Hepatocyte (in vitro differentiated cells): Measurements from ENCODE around the gene SLC30A1. TPM values are rescaled to one million over a fixed set of nuclear protein-coding genes. Genes with fewer than 3 reads are reported as not detected.

Experiments used
- DNase-seq: peaks from one replicate; pipeline ENCODE4 v3.0.0-alpha.2; 2016; ENCODE audit warnings: low spot score
- H2AFZ ChIP-seq: fragments of 200-600 bp; sonication (generic); 2 replicates; pipeline ENCODE4 v1.6.0; 2016; ENCODE audit warnings: antibody characterized with exemption, mild to moderate bottlenecking
- H3K27ac ChIP-seq: fragments of 200-600 bp; sonication (generic); 2 replicates; pipeline ENCODE4 v1.5.1; 2016; ENCODE audit warnings: mild to moderate bottlenecking
- H3K27me3 ChIP-seq: fragments of 200-600 bp; sonication (generic); 2 replicates; pipeline ENCODE4 v1.6.1; 2016
- H3K36me3 ChIP-seq: fragments of 200-600 bp; sonication (generic); replicated peaks from 2 replicates; pipeline ENCODE4 v1.5.1; 2016; ENCODE audit warnings: low read depth; ENCODE audit not compliant: insufficient read depth
- H3K4me1 ChIP-seq: fragments of 200-600 bp; sonication (generic); 2 replicates; pipeline ENCODE4 v1.5.1; 2016; ENCODE audit warnings: mild to moderate bottlenecking, moderate library complexity; ENCODE audit not compliant: insufficient read depth
- H3K4me2 ChIP-seq: fragments of 200-600 bp; sonication (generic); 2 replicates; pipeline ENCODE4 v1.6.0; 2016
- H3K4me3 ChIP-seq: fragments of 200-600 bp; sonication (generic); 2 replicates; pipeline ENCODE4 v1.5.1; 2016; ENCODE audit warnings: mild to moderate bottlenecking
- H3K79me2 ChIP-seq: fragments of 200-600 bp; sonication (generic); 2 replicates; pipeline ENCODE4 v1.6.0; 2017; ENCODE audit warnings: mild to moderate bottlenecking
- H3K9me2 ChIP-seq: fragments of 200-600 bp; sonication (generic); replicated peaks from 2 replicates; pipeline ENCODE4 v1.6.0; 2017; ENCODE audit warnings: mild to moderate bottlenecking; ENCODE audit not compliant: insufficient read depth
- H3K9me3 ChIP-seq: fragments of 200-600 bp; sonication (generic); 2 replicates; pipeline ENCODE4 v1.5.1; 2016; ENCODE audit warnings: low read depth, mild to moderate bottlenecking
- H4K20me1 ChIP-seq: fragments of 200-600 bp; sonication (generic); 2 replicates; pipeline ENCODE4 v1.6.0; 2016; ENCODE audit warnings: mild to moderate bottlenecking; ENCODE audit not compliant: insufficient read depth, poor library complexity, severe bottlenecking
- EZH2 ChIP-seq: fragments of 200-600 bp; sonication (generic); IDR thresholded peaks from 2 replicates; pipeline ENCODE4 v1.6.1; 2016; ENCODE audit warnings: antibody characterized with exemption, mild to moderate bottlenecking, borderline replicate concordance
- EZH2phosphoT487 ChIP-seq: fragments of 200-600 bp; sonication (generic); IDR thresholded peaks from one replicate; pipeline ENCODE4 v1.6.1; 2018; ENCODE audit warnings: antibody characterized with exemption, mild to moderate bottlenecking, low read depth, moderate library complexity; ENCODE audit not compliant: unreplicated experiment, severe bottlenecking
- WGBS: methylation state at CpG from one replicate; pipeline ENCODE4 v1.1.6; 2016; ENCODE audit warnings: low lambda C conversion rate; ENCODE audit errors: missing lambda C conversion rate; 5-methylcytosine and 5-hydroxymethylcytosine counted together
- polyA plus RNA-seq: library from polyadenylated mRNA; unstranded; fragments of >200 nt; fragmentation: Nextera tagmentation; extraction: Ambion mirVana; gene quantifications from 2 replicates; pipeline ENCODE4 v1.2.1, GENCODE V29; 2016
- total RNA-seq: library from RNA; depleted of rRNA; stranded (reverse); fragments of >200 nt; gene quantifications from 2 replicates; pipeline ENCODE4 v1.2.3, GENCODE V29; 2014
- TF ChIP-seq, protein P1 (sequence below): fragments of 200-600 bp; sonication (generic); IDR thresholded peaks from 2 replicates; pipeline ENCODE4 v1.5.1; 2016; ENCODE audit warnings: antibody characterized with exemption, mild to moderate bottlenecking; ENCODE audit not compliant: poor library complexity

Gene SLC30A1
- total and polyA plus RNA-seq, 2 experiments from 2014 or later = 31.3 to 87.2 TPM

DNA sequence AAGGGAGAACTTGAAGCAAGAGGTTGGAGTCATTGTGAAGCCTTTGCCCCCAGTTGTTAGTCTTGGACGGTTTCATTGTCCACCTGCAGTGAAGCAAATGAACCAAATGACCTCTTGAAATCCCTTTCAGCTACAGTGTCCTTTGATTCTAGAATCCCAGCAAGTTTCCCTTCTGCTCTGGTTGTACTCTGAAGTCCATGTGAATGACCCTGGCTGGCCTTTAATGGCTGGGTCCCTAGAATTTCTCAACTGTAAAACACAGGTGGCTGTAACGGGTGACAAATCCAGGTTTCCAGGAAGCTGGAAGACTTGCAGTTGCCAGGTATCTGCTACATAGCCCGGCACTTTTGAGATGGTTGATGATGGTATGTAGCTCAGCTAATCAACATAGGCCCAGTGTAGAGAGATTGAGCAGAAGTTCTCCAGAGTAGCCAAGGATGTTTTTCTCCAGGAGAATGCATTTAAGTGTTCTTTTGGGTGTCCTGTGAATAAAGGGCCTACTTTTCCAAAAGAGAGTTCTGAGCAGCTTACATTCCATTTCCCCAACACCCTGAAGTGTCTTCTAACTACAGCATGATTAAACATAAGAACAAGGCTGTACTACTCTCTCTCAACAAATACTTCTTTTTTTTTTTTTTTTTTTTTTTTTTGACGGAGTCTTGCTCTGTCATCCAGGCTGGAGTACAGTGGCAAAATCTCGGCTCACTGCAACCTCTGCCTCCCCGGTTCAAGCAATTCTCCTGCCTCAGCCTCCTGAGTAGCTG, 17.6 kb upstream of the SLC30A1 start:
- TF ChIP-seq, protein P1, sequence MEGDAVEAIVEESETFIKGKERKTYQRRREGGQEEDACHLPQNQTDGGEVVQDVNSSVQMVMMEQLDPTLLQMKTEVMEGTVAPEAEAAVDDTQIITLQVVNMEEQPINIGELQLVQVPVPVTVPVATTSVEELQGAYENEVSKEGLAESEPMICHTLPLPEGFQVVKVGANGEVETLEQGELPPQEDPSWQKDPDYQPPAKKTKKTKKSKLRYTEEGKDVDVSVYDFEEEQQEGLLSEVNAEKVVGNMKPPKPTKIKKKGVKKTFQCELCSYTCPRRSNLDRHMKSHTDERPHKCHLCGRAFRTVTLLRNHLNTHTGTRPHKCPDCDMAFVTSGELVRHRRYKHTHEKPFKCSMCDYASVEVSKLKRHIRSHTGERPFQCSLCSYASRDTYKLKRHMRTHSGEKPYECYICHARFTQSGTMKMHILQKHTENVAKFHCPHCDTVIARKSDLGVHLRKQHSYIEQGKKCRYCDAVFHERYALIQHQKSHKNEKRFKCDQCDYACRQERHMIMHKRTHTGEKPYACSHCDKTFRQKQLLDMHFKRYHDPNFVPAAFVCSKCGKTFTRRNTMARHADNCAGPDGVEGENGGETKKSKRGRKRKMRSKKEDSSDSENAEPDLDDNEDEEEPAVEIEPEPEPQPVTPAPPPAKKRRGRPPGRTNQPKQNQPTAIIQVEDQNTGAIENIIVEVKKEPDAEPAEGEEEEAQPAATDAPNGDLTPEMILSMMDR = no peak
- TF ChIP-seq EZH2phosphoT487 (no peak), EZH2 (no peak)
- 78% methylated on average over 6 of the region's 6 CpGs for WGBS
- Histone ChIP-seq H3K9me3 (no peaks in the 10 kb centered on the region), H3K27ac (peak overlapping the region; percentile 34), H3K36me3 (no peaks in the 10 kb centered on the region), H3K9me2 (no peaks in the 10 kb centered on the region), H3K4me3 (no peak overlapping the region), H2AFZ (no peak overlapping the region), H3K4me2 (no peak overlapping the region), H3K4me1 (peaks cover 4% of the 10 kb centered on the region), H3K27me3 (no peaks in the 10 kb centered on the region), H3K79me2 (no peaks in the 10 kb centered on the region), H4K20me1 (no peaks in the 10 kb centered on the region)
- DNase-seq = no peak

DNA sequence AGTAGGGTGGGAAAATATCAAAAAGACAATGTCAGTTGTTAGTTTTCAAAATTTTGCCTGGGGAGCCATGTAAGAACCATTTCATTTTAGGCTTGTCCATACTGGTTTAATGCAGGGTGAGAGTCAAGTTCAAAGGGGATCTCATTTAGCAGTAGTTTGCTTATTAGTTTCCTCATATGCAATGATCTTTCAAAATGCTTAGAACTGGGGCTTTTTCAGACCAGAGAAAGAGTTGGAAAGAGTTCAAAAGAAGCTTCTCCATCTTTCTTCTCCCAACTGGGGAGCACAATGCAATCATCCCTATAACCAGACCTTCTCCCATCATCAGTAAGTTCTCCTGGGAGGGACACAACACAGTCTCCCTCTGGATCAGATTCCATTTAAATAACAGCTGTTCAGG, 16.5 kb upstream of the SLC30A1 start:
- no peak overlapping the region for H3K27ac ChIP-seq
- no peak overlapping the region for H3K4me2 ChIP-seq
- no peaks in the 10 kb centered on the region for H3K9me2 ChIP-seq
- no peak overlapping the region for H3K4me3 ChIP-seq
- no peaks in the 10 kb centered on the region for H3K36me3 ChIP-seq
- H2AFZ ChIP-seq = no peak overlapping the region
- H3K27me3 ChIP-seq = no peaks in the 10 kb centered on the region
- H3K79me2 ChIP-seq = no peaks in the 10 kb centered on the region
- TF ChIP-seq, protein P1 = no peak
- TF ChIP-seq EZH2 (no peak), EZH2phosphoT487 (no peak)
- DNase-seq = no peak
- no peaks in the 10 kb centered on the region for H4K20me1 ChIP-seq
- no peaks in the 10 kb centered on the region for H3K9me3 ChIP-seq
- peaks cover 4% of the 10 kb centered on the region for H3K4me1 ChIP-seq

- H3K27me3 ChIP-seq = no peaks in the 10 kb centered on the region
- H3K4me1 ChIP-seq = peaks cover 4% of the 10 kb centered on the region
- H3K9me2 ChIP-seq = no peaks in the 10 kb centered on the region
- H3K9me3 ChIP-seq = no peaks in the 10 kb centered on the region
- H2AFZ ChIP-seq = no peak overlapping the region
- DNase-seq = peak; percentile 51
- WGBS = 46% methylated on average over 5 of the region's 5 CpGs
- H3K79me2 ChIP-seq = no peaks in the 10 kb centered on the region
- TF ChIP-seq EZH2 (no peak), EZH2phosphoT487 (no peak)
- TF ChIP-seq, protein P1 = no peak
- peak overlapping the region; percentile 27 for H3K27ac ChIP-seq
- no peak overlapping the region for H3K4me3 ChIP-seq
- no peaks in the 10 kb centered on the region for H4K20me1 ChIP-seq
- peak overlapping the region; percentile 31 for H3K4me2 ChIP-seq
- H3K36me3 ChIP-seq = no peaks in the 10 kb centered on the region
These were observed 13.1 kb upstream of the SLC30A1 start for GRCh38 chr1:211591980-211592493.
